Caki2 (cell line): Measurements from ENCODE around the gene PTGES3. TPM values are rescaled to one million over a fixed set of nuclear protein-coding genes. Genes with fewer than 3 reads are reported as not detected.
"Not testable (repeated sequence)": the region's sequence is repeated elsewhere in the genome, so short reads cannot be mapped to it uniquely, and the experiment has no call there.

ENCODE experiments used
- DNase-seq: peaks from one replicate; pipeline ENCODE4 v3.0.0-alpha.2; 2015; ENCODE audit warnings: low read depth
- in situ Hi-C: cut with HindIII; loops from 2 replicates; pipeline ENCODE4 v1.10.0; 2016; ENCODE audit warnings: low sequenced_read_pairs, low pct_unique_long_range_greater_than_20kb, mixed read lengths
- total RNA-seq: library from RNA; depleted of rRNA; stranded (reverse); fragments of >200 nt; shearing (Covaris generic); gene quantifications from 2 replicates; pipeline ENCODE4 v1.2.3, GENCODE V29; 2014; ENCODE audit warnings: low replicate concordance; rRNA removed

Gene PTGES3, protein sequence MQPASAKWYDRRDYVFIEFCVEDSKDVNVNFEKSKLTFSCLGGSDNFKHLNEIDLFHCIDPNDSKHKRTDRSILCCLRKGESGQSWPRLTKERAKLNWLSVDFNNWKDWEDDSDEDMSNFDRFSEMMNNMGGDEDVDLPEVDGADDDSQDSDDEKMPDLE
- total RNA-seq: 117 and 129 TPM in 2 replicates

DNA sequence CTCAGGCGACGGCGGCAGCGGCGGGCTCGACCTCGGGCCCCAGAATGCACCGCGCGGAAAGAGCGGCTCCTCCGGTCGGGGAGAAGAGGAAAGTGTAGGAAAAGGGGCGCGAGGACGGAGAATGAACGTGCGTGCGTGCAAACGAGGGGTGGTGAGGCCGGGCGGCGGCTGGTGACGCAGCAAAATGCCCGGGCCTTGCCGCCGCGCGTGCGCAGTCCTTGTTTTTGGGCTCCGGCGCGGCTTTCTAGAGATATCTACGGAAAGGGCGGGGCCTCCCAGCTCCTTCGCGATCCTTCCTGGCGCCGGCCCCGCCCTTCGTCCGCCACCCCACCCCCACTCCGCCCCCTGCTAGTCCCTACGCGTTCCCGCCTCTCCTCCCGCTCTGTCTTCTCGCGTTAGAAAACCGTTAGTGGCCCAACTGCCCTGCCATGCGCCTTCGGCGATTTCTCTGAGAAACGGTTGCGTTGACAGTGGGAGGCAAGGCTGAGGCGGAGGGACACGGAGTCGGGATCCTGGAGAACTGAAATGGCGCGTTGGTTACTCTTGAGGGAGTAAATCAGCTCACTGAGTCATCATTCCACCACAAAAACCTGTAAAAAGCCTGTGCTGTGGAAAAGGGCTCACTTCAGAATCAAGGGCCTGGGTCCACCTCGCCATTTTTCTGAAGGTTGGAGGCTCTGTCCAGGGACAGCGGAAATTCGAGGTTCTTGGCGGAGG lies at the start of gene PTGES3:
PTGES3 (minus strand) TSS at position 156 of the 717 bp plus-strand sequence. CDS start 285 bp downstream, outside the sequence.
- in situ Hi-C loops: no loop called here
- DNase-seq: peak; percentile 99

DNA sequence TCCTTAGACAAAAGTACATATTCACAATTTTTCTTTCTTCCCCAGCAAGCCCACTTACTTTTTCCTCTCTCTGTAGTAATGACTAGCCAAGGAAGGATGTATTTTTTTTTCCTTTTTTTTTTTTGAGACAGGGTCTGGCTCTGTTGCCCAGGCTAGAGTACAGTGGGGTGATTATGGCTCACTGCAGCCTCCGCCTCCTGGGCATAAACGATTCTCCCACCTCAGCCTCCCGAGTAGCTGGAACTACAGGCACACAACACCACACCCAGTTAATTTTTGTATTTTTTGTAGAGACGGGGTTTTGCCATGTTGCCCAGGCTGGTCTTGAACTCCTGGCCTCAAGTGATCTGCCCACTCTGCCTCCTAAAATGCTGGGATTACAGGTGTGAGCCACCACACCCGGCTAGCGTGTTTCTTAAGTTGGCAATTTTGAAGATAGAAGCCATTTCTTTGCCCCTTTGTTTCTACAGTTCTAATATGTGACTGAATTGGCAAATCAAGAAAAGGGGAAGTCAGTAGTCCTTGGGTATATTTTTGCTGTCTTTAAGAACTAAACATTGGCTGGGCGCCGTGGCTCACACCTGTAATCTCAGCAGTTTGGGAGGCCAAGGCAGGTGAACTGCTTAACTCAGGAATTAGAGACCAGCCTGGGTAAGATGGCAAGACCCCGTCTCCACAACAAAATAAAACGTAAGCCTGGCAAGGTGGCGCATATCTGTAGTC lies 40.2 kb upstream of the PTGES3 start:
- in situ Hi-C loops: no loop called here
- DNase-seq: no peak

DNA sequence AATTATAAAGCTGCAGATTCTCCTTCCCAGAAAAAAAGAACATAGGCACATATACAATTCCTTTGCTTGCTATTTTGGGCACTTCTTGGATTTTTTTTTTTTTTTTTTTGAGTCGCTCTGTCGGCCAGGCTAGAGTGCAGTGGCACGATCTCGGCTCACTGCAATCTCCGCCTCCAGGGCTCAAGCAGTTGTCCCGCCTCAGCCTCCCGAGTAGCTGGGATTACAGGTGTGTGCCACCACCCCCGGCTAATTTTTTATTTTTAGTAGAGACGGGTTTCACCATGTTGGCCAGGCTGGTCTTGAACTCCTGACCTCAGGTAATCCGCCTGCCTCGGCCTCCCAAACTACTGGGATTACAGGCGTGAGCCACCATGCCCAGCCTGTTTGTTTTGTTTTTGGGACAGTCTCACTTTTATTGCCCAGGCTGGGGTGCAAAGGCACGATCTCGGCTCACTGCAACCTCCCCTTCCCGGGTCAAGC lies 38.2 kb upstream of the PTGES3 start:
- DNase-seq, in situ Hi-C loops: not testable (repeated sequence)

DNA sequence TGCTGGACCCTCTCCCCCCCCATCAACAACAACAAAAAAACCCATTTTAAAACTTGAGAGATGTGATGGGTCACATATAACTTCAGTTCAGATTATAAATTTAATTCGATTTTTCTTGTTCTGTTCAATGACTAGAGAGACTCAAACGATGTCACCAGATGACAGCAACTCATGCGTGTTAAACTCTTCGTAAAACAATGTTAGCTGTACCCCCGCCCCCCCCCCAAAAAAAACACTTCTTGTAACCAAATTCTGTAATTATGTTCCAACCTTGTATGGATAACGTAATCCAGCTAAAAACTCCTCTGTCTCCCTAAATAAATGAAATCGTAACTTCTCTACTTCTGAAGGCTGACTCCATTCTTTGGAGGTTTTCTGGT lies 37.6 kb upstream of the PTGES3 start:
- in situ Hi-C loops: no loop called here
- no peak for DNase-seq

DNA sequence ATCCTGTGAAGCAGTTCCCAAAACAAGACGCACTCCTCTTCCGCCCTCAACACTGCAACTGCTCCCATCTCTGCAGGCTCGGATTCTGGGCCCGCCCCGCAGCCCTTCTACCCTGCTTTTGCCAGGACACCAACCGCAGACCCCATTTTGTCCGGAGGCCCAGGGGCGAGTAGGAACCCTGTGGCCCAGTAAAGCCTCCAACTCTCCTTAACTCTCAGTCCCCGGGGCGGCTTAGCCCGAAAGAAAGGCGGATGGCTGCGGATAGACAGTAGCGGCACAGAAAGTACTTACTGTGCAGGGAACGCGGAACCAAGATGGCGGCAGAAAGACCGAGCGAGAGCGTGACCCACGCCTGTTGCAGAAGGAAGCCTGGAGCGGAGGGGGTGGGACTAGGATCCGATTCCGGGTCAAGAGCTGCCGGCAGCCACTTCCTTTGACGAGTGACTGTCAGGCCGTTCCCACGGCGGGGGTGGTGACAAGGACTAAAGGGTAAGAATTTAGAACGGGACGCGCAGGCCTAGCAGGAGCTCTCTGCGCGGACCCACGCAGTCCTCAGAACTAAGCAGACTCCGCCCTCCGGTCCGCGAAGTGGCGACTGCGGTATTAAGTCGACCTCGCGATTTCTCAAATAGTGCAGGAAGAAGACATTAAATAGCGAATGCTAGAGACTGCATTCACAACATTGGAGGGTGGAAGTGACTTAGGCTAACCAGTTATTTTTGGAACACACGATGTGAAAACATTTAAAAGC lies 37.1 kb upstream of the PTGES3 start, which contains the start of gene NACA:
NACA (minus strand) TSS at position 328 of the 751 bp plus-strand sequence. CDS start 778 bp downstream, outside the sequence.
- DNase-seq: peak; percentile 96
- in situ Hi-C loops: no loop called here

DNA sequence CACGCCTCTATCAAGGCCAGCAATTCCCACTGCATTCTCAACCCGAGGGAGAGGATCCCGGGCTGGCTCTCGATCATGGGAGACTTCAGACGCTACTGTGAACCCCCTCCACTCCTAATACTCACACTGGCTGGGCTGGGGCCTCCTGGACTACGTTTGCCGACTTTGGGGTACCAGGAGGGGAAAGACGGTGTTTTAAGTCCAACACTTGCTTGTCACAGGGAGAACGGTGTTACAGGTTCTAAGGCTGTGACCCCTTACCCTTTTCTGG lies 36.6 kb upstream of the PTGES3 start:
- DNase-seq: no peak
- in situ Hi-C loops: no loop called here

DNA sequence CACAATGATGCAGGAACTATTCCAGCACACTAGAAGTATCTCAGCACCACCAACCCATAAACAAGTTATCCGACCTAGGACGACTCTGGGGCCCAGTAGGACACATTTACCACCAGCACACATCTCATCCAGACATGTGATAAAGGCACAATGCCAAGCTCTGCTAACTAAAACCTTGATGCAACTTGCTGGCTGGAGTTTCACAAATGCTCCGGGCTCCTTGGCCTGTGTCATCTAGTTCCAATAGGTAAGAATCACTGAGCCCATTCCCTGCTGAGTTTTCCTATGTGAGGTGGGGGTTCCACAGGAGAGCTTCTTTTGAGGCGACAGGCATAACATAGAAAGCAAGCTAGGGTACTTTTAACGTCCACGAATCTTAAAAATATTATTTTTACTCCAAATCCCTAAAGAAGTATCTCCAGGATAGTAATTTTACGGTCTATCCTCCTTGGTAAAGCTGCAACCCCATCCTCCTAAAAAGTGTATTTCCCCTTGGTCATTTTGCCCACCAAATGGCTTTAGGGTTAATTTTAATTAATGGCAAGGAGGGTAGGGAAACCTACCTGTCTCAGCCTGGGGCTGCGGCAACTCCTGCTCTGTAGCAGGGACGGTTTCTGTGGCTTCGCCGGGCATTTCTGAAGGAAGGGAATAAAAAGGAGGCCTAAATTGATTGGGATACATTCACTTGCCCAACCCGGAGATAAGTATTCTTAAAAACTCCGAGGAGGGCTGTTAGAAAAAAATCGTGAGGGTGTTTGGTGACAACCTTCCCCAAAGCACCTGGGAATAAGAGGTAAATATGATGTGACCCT lies 36.0 kb upstream of the PTGES3 start:
- in situ Hi-C loops: no loop called here
- peak; percentile 30 for DNase-seq

DNA sequence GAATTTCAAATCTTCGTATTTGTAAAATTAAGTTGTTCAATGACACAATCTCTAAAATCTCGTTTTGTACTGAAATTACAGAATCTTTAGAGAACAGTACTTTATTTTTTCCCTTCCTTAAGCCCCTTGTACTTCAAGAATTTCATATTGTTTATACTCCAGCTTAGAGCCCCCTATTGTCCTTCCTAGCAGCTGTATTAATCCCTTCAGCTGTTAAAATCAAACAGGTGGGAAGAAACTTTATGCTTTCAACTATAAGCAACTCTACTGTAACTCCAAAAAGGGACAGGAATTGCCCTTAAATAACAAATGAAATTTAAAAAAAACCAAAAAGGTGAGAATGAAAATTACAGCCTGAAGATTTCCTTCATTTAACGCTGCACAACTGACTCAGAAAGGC lies 35.3 kb upstream of the PTGES3 start:
- in situ Hi-C loops: no loop called here

DNA sequence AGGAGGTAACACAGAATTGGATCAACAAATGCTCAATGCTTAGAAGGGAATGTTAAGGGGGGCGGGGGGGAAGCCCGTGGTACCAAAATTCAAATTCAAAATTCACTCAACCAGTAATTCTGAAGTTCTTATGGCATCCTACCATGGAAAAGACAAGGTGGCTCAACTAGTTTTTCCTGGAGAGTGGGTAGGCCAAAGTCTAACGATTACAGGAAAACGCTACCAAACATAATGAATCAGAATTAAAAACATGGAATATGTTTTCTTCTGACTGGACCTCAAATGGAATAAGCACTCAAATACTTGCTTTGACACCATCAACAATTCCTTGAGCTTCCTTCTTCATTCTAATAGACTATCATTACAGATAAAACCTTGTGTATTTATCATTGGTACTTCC lies 34.7 kb upstream of the PTGES3 start:
- no peak for DNase-seq
- in situ Hi-C loops: no loop called here

More for the DNA sequence above, 35.3 kb upstream of the PTGES3 start:
- DNase-seq: no peak

DNA sequence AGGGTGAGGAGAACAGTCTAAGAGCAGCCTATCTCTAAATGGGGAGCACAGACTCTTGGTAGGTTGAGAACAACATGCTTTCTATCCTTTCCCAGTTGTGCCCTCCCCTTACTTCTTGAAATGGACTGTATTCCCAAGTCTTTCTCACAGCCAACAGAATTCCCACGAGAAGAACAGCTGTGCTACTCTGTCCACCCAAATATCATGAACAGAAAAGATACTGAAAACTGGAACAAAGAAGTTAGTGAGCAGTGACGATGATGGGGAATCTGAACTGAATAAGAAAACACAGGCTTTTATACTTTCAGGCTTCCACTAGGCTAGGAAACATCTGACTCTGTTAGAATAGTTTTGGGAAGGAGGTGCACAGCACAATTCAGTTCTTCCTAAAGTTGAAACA lies 33.6 kb upstream of the PTGES3 start:
- in situ Hi-C loops: no loop called here
- no peak for DNase-seq

DNA sequence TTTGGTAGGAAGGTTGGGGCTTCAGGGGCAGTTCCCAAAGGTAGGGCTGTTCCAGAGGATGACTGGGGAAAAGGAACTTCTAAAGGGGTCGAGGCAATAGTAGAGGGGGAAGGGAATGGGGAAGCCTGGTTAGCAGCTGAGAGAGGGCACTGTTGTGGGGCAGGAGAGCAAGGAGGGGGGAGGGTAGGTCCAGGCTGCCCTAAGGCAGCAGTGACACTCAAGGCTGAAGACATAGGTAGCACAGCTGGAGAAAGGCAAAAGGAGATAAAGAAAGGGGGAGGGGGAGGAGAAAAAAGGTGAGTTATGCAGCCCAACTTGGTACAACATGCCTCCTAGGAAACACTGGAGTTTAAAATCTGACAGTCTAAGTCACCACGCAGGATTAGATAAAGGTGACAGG lies 33.1 kb upstream of the PTGES3 start:
- in situ Hi-C loops: no loop called here
- DNase-seq: no peak

DNA sequence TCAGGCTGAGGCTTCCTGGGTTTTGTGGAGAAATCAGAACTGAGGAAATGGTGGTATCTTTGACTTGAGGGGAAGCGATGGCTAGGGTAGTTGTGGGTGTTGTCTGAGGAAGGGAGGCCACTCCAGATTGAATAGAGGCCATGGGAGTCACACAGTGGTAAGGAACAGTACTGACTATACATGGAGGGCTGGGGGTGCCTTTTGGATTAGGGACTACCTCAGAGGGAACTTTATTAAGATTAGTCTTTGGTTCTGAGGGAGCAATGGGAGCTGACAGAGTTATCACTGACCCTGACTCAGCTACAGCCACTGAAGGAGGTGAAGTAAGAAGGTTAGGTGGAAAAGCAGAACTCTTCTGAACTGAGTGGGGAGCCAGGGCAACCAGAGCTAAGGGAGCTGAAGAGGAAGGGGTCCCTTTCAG lies 32.7 kb upstream of the PTGES3 start:
- in situ Hi-C loops: no loop called here
- no peak for DNase-seq

DNA sequence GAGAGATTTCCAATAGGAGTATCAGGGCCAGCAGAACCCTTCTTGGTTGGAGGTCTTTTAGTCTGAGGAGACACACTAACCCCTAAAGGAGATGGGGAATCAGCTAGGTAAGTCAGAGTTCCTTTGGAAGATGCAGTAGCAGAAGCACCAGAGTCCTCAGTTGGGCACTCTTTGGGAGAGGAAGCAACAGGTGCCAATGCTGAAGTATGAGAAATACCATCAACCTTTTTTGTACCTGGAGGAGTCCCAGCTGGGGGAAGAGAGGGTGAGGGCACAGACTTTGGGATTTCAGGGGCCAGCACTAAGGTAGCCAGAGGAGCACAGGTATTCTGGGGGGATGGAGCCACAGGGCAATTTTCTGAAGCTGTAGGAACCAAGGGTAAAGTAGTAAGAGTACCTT lies 31.0 kb upstream of the PTGES3 start:
- in situ Hi-C loops: no loop called here
- DNase-seq: no peak

DNA sequence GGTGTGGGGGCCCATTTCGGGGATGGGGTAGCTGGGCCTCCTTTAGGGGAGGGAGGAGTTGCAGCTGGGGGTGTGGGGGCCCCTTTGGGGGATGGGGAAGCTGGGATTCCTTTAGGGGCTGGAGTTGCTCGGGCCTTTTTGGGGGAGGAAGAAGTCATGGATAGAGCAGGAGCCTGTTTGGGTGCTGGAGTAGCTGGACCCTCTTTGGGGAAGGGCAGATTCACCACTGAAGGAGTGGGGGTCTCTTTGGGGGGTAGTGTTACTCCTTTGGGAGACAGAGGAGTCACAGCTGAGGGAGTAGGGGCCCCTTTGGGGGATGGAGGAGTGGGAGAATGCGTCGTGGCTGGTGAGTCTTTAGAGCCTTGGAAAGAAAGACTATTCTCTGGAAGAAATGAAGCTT lies 30.6 kb upstream of the PTGES3 start:
- DNase-seq: no peak
- in situ Hi-C loops: no loop called here

DNA sequence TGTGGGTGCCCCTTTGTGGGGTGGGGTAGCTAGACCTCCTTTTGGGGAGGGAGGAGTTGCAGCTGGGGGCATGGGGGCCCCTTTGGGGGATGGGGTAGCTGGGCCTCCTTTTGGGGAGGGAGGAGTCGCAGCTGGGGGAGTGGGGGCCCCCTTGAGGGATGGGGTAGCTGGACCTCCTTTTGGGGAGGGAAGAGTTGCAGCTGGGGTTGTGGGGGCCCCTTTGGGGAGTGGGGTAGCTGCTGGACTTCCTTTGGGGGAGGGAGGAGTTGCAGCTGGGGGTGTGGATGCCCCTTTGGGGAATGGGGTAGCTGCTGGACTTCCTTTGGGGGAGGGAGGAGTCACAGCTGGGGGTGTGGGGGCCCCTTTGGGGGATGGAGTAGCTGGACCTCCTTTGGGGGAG lies 30.1 kb upstream of the PTGES3 start:
- in situ Hi-C loops: no loop called here
- no peak for DNase-seq

DNA sequence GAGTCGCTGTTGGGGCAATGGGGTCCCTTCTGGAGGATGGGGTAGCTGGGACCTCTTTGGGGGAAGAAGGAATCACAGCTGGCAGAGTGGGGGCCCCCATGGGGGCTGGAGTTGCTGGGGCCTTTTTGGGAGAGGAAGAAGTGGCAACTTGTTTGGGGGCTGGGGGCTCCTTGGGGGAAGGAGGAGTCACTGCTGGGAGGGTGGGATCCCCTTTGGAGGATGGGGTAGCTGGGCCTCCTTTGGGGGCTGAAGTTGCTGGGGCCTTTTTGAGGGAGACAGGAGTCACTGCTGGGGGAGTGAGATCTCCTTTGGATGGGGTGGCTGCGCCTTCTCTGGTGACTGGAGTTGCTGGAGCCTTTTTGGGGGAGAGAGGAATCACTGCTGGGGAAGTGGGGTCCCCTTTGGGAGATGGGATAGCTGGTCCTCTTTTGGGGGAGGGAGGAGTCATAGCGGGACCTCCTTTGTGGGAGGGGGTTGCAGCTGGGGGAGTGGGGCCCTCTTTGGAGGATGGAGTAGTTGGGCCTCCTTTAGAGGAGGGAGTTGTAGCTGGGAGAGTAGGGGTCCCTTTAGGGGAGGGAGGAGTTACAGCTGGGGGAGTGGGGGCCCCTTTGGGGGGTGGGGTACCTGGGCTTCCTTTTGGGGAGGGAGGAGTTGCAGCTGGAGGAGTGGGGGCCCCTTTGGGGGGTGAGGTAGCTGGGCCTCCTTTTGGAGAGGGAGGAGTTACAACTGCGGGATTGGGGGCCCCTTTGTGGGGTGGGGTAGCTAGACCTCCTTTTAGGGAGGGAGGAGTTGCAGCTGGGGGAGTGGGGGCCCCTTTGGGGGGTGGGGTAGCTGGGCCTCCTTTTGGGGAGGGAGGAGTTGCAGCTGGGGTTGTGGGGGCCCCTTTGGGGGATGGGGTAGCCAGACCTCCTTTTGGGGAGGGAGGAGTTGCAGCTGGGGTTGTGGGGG lies 29.1 kb upstream of the PTGES3 start:
- in situ Hi-C loops: no loop called here

DNA sequence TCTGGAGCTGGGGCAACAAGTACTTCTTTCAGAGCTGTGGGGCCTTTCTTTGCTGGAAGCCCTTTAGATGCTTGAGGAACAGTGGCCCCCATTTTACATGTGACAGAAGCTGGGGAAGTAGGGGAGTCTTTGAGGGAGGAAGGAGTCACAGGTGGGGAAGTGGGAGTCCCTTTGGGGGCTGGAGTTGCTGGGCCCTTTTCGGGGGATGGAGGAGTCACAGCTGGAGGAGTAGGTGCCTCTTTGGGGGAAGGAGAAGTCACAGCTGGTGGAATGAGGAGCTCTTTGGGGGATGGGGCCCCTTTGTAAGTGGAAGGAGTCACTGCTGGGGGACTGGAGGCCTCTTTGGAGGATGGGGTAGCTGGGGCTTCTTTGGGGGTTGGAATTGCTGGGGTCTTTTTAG lies 28.4 kb upstream of the PTGES3 start:
- DNase-seq: no peak
- in situ Hi-C loops: no loop called here

More for the DNA sequence above, 29.1 kb upstream of the PTGES3 start:
- no peak for DNase-seq
